ENCODE results near the gene RALA. TPM values are rescaled to one million over a fixed set of nuclear protein-coding genes. Genes with fewer than 3 reads are reported as not detected.

RALA gene
- total and polyA plus RNA-seq, 2 of the 13 experiments (the other 11 are each of a cell fraction or from before 2014, with no cell fraction given), result 11.8 to 19.5 TPM

GRCh38 chr7:39734633-39735004 is 111.2 kb downstream of the RALA start (continued):
- TF ChIP-seq NR2F6 (IDR thresholded peaks at IDR 0.05) (no peak), NR2F6 (CRISPR knock-in tag; IDR thresholded peaks at IDR 0.05) (no peak), ZNF878 (CRISPR knock-in tag; IDR thresholded peaks at IDR 0.05) (no peak), CEBPG (CRISPR knock-in tag; IDR thresholded peaks at IDR 0.05) (no peak), CENPBD1 (CRISPR knock-in tag; IDR thresholded peaks at IDR 0.05; ENCODE audit: borderline replicate concordance, low read depth) (no peak)
- TF ChIP-seq, protein P1, sequence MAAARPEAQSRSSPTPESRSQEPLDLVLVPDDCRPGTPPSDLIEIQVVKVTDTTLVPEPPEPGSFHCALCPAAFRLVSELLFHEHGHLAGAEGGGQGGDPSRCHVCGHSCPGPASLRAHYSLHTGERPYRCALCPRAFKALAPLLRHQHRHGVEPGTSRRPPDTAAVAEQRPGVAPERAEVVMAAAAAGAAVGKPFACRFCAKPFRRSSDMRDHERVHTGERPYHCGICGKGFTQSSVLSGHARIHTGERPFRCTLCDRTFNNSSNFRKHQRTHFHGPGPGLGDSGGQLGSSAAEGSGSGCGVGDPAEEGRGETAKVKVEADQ (CRISPR knock-in tag; IDR thresholded peaks at IDR 0.05; ENCODE audit: borderline replicate concordance), result no peak

DNA sequence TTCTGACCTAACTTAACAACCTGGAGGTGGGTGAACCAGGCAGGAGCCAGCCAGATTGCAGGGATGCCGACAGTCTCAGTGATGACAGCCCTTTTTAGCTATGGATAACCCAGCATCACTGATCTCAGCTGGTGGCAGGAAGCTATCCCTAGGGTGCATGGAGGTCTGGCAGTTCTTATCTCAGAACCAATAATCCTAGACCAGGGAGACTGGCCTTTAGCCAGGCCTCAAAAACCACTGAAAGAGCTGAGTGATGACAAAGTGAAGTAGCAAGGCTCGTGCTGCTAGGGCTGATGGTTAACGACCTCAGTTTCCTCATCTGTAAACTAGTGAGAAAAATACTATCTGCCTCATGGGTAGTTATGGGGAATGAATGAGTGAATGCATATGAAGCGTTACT is 112.5 kb downstream of the RALA start:
- no peaks in the 10 kb centered on the region for H3K36me3 ChIP-seq (replicated peaks in 1 of 2; ENCODE audit: control insufficient read depth in 1 of 2, insufficient read depth in 2 of 2, low read length in 2 of 2)
- no peak overlapping the region for H3K9ac ChIP-seq (ENCODE audit: insufficient read depth, low read depth, low read length)
- H3K79me2 ChIP-seq (ENCODE audit: insufficient read depth, low read length), result no peaks in the 10 kb centered on the region
- H3K4me1 ChIP-seq (ENCODE audit: insufficient read depth, low read length), result peaks cover 12% of the 10 kb centered on the region; the same call in 1 of the 2 replicates
- 60% methylated on average over 4 of the region's 4 CpGs for WGBS (ENCODE audit: low lambda C conversion rate)
- FAIRE-seq (no peak), ATAC-seq (no peak), DNase-seq (ENCODE audit: low spot score) (no peak)
- in situ Hi-C loops (cut with HindIII; ENCODE audit: extremely low pct_ligation_motif_present, low pct_unique_long_range_greater_than_20kb) (no loop called here), intact Hi-C loops (cut with micrococcal nuclease; ENCODE audit: unreplicated experiment) (no loop called here)
- H3K4me2 ChIP-seq (ENCODE audit: low read depth, low read length), result no peak overlapping the region
- H3K4me3 ChIP-seq (replicated peaks in 1 of 3; ENCODE audit: insufficient read depth in 1 of 3, low read depth in 2 of 3, low read length in 3 of 3), result no peak overlapping the region
- ChIA-PET POLR2A (no interaction called here), CTCF (ENCODE audit: low intra/inter-chr PET ratio, low total read pairs) (no interaction called here)
- TF ChIP-seq KDM3A (CRISPR knock-in tag; IDR thresholded peaks at IDR 0.05; ENCODE audit: low read depth) (no peak), BHLHE40 (IDR thresholded peaks at IDR 0.05; ENCODE audit: low read length) (no peak), KDM2A (CRISPR knock-in tag; IDR thresholded peaks at IDR 0.05; ENCODE audit: borderline replicate concordance, low read depth) (no peak), KDM5A (IDR thresholded peaks at IDR 0.05; ENCODE audit: borderline replicate concordance, low read length) (no peak), ZNF224 (CRISPR knock-in tag; IDR thresholded peaks at IDR 0.05) (no peak), ZNF547 (CRISPR knock-in tag; IDR thresholded peaks at IDR 0.05) (no peak), ZNF577 (CRISPR knock-in tag; IDR thresholded peaks at IDR 0.05; ENCODE audit: borderline replicate concordance, low read depth) (no peak)
- no peak overlapping the region for H3K27ac ChIP-seq (ENCODE audit: extremely low read length, insufficient read depth, low read length)
- no peaks in the 10 kb centered on the region for H4K20me1 ChIP-seq (ENCODE audit: insufficient read depth, low read length)
- no peaks in the 10 kb centered on the region; a peak in 1 of 5 replicates for H3K27me3 ChIP-seq (ENCODE audit: control insufficient read depth in 1 of 2, insufficient read depth in 2 of 2, low read length in 2 of 2)
- BruUV-seq (replicated peaks), result no TSS peak
- H2AFZ ChIP-seq (ENCODE audit: low read length), result no peak overlapping the region
- no peaks in the 10 kb centered on the region for H3K9me3 ChIP-seq (ENCODE audit: low read length)
